HG03175 (cell line): ENCODE results near the gene IQGAP3.

Source experiments
- ATAC-seq: cut with Tn5 transposase; IDR thresholded peaks from one replicate; pipeline ENCODE4 v1.9.1; 2021; ENCODE audit warnings: mild to moderate bottlenecking, moderate library complexity; ENCODE audit not compliant: unreplicated experiment

The IQGAP3 gene

GRCh38 chr1:156544592-156545102, 27.7 kb downstream of the IQGAP3 start:
- ATAC-seq, result no peak

GRCh38 chr1:156543066-156543465, 29.3 kb downstream of the IQGAP3 start:
- no peak for ATAC-seq

- no peak for ATAC-seq
Measured at GRCh38 chr1:156540955-156541354, 31.4 kb downstream of the IQGAP3 start.

GRCh38 chr1:156539818-156540355, 32.5 kb downstream of the IQGAP3 start:
- no peak for ATAC-seq

- no peak for ATAC-seq
Measured at GRCh38 chr1:156538711-156539440, 33.5 kb downstream of the IQGAP3 start.

- no peak for ATAC-seq
Measured at GRCh38 chr1:156537027-156537426, 35.3 kb downstream of the IQGAP3 start.

GRCh38 chr1:156534424-156535060, 37.8 kb downstream of the IQGAP3 start:
- no peak for ATAC-seq

GRCh38 chr1:156533568-156534220, 38.7 kb downstream of the IQGAP3 start:
- no peak for ATAC-seq

- no peak for ATAC-seq
Measured at GRCh38 chr1:156532374-156532773, 40.0 kb downstream of the IQGAP3 start.

GRCh38 chr1:156530006-156530405, 42.4 kb downstream of the IQGAP3 start:
- ATAC-seq, result no peak

GRCh38 chr1:156528875-156529425, 43.4 kb downstream of the IQGAP3 start:
- no peak for ATAC-seq

- ATAC-seq, result no peak
Measured at GRCh38 chr1:156528231-156528630, 44.1 kb downstream of the IQGAP3 start.

GRCh38 chr1:156527584-156527983, 44.8 kb downstream of the IQGAP3 start:
- ATAC-seq, result no peak

- ATAC-seq, result no peak
Measured at GRCh38 chr1:156525856-156526489, 46.4 kb downstream of the IQGAP3 start.

GRCh38 chr1:156525071-156525501, 47.3 kb downstream of the IQGAP3 start:
- no peak for ATAC-seq

GRCh38 chr1:156524481-156524869, 47.9 kb downstream of the IQGAP3 start:
- ATAC-seq, result no peak

GRCh38 chr1:156523801-156524480, 48.4 kb downstream of the IQGAP3 start:
- ATAC-seq, result no peak

GRCh38 chr1:156522443-156522970, 49.9 kb downstream of the IQGAP3 start:
- no peak for ATAC-seq

- no peak for ATAC-seq
Measured at GRCh38 chr1:156517748-156518147, 54.6 kb downstream of the IQGAP3 start.

GRCh38 chr1:156516821-156517220, 55.5 kb downstream of the IQGAP3 start:
- ATAC-seq, result no peak
